HEK293 (cell line): ENCODE measurements around the gene IFNA2.

ENCODE experiments used
- CTCF ChIA-PET: fragments of 350-600 bp; formaldehyde crosslinking; extraction: SDS; loops from one replicate; lab custom pipeline; 2021; ENCODE audit warnings: antibody characterized with exemption; lab: Yijun Ruan, JAX
- POLR2A ChIA-PET: fragments of 300-600 bp; formaldehyde crosslinking; extraction: SDS; loops from one replicate; lab custom pipeline; 2020; ENCODE audit warnings: antibody characterized with exemption, inconsistent platforms; lab: Yijun Ruan, JAX
- H3K27ac ChIP-seq: fragments of 200-500 bp; sonication (Bioruptor generic); 2 replicates; pipeline ENCODE4 v1.5.1; 2014; ENCODE audit warnings: low read depth, low read length, control low read depth, inconsistent platforms; ENCODE audit errors: extremely low read depth
- H3K36me3 ChIP-seq, 2 experiments: fragments of 200-500 bp in 1 of 2; sonication (Bioruptor generic) in 1 of 2; 1 replicate in 1 of 2; 2 replicates in 1 of 2; pipeline ENCODE4 v1.5.1; 2014 to 2017; ENCODE audit warnings: inconsistent platforms in 2 of 2, low read length in 2 of 2; ENCODE audit not compliant: control insufficient read depth in 2 of 2, insufficient read depth in 1 of 2
- H3K4me1 ChIP-seq: fragments of 200-500 bp; sonication (Bioruptor generic); 2 replicates; pipeline ENCODE4 v1.5.1; 2014; ENCODE audit warnings: mild to moderate bottlenecking, low read length, inconsistent platforms; ENCODE audit not compliant: control insufficient read depth, insufficient read depth
- H3K4me3 ChIP-seq: 2 replicates; pipeline ENCODE4 v1.5.1; 2011; ENCODE audit warnings: low read depth, mild to moderate bottlenecking, control low read depth, low read length, moderate library complexity
- H3K9me3 ChIP-seq: fragments of 200-500 bp; sonication (Bioruptor generic); 2 replicates; pipeline ENCODE4 v1.5.1; 2014; ENCODE audit warnings: low read depth, low read length, inconsistent platforms; ENCODE audit not compliant: control insufficient read depth, insufficient read depth
- FEZF1 ChIP-seq: fragments of 450-650 bp; formaldehyde crosslinking; IDR thresholded peaks from 2 replicates; pipeline ENCODE4 v1.5.1; 2016; ENCODE audit warnings: missing biosample characterization, missing genetic modification characterization
- KLF10 ChIP-seq: fragments of 450-650 bp; IDR thresholded peaks from 2 replicates; pipeline ENCODE4 v1.5.1; 2018; ENCODE audit warnings: missing biosample characterization, mild to moderate bottlenecking, missing genetic modification characterization
- KLF9 ChIP-seq: fragments of 450-650 bp; formaldehyde crosslinking; IDR thresholded peaks from 2 replicates; pipeline ENCODE4 v1.5.1; 2016; ENCODE audit warnings: missing biosample characterization, missing genetic modification characterization, low read depth
- PRDM1 ChIP-seq: fragments of 450-650 bp; formaldehyde crosslinking; IDR thresholded peaks from 2 replicates; pipeline ENCODE4; 2016; ENCODE audit warnings: missing biosample characterization, missing genetic modification characterization
- RBAK ChIP-seq: fragments of 450-650 bp; formaldehyde crosslinking; IDR thresholded peaks from 2 replicates; pipeline ENCODE4 v1.5.1; 2016; ENCODE audit warnings: missing biosample characterization, missing genetic modification characterization
- SCRT2 ChIP-seq: fragments of 450-650 bp; formaldehyde crosslinking; IDR thresholded peaks from 2 replicates; pipeline ENCODE4 v1.5.1; 2016; ENCODE audit warnings: missing biosample characterization, missing genetic modification characterization
- SETDB1 ChIP-seq: IDR thresholded peaks from one replicate; pipeline ENCODE4 v1.6.1; 2017; ENCODE audit warnings: mild to moderate bottlenecking, low read length, moderate library complexity, mixed read lengths; ENCODE audit not compliant: insufficient read length
- SP7 ChIP-seq: fragments of 450-650 bp; formaldehyde crosslinking; IDR thresholded peaks from 2 replicates; pipeline ENCODE4 v1.5.1; 2016; ENCODE audit warnings: missing biosample characterization, missing genetic modification characterization
- ZBTB44 ChIP-seq: fragments of 450-650 bp; IDR thresholded peaks from 2 replicates; pipeline ENCODE4 v1.5.1; 2018; ENCODE audit warnings: missing biosample characterization, mild to moderate bottlenecking, missing genetic modification characterization
- ZBTB49 ChIP-seq: fragments of 450-650 bp; formaldehyde crosslinking; IDR thresholded peaks from 2 replicates; pipeline ENCODE4 v1.5.1; 2016; ENCODE audit warnings: missing biosample characterization, missing genetic modification characterization, low read depth
- ZBTB7A ChIP-seq: fragments of 450-650 bp; formaldehyde crosslinking; IDR thresholded peaks from 2 replicates; pipeline ENCODE4 v1.5.1; 2016; ENCODE audit warnings: low read depth, missing biosample characterization, missing genetic modification characterization
- ZNF114 ChIP-seq: fragments of 450-650 bp; formaldehyde crosslinking; IDR thresholded peaks from 2 replicates; pipeline ENCODE4 v1.5.0; 2017; ENCODE audit warnings: missing biosample characterization, missing genetic modification characterization
- ZNF155 ChIP-seq: fragments of 450-650 bp; formaldehyde crosslinking; IDR thresholded peaks from 2 replicates; pipeline ENCODE4 v1.5.1; 2016; ENCODE audit warnings: missing biosample characterization, missing genetic modification characterization
- ZNF211 ChIP-seq: fragments of 450-650 bp; formaldehyde crosslinking; IDR thresholded peaks from 2 replicates; pipeline ENCODE4 v1.5.1; 2016; ENCODE audit warnings: low read depth, missing biosample characterization, missing genetic modification characterization
- ZNF23 ChIP-seq: fragments of 450-650 bp; formaldehyde crosslinking; IDR thresholded peaks from 2 replicates; pipeline ENCODE4 v1.5.1; 2016; ENCODE audit warnings: missing biosample characterization, missing genetic modification characterization, borderline replicate concordance
- ZNF239 ChIP-seq: fragments of 450-650 bp; formaldehyde crosslinking; IDR thresholded peaks from 2 replicates; pipeline ENCODE4 v1.5.1; 2016; ENCODE audit warnings: missing biosample characterization, missing genetic modification characterization
- ZNF366 ChIP-seq: fragments of 450-650 bp; formaldehyde crosslinking; conservative IDR thresholded peaks from 2 replicates; pipeline ENCODE4 v1.5.1; 2016; ENCODE audit warnings: missing biosample characterization, missing genetic modification characterization
- ZNF404 ChIP-seq: fragments of 450-650 bp; formaldehyde crosslinking; IDR thresholded peaks from 2 replicates; pipeline ENCODE4 v1.5.1; 2017; ENCODE audit warnings: missing biosample characterization, missing genetic modification characterization
- ZNF426 ChIP-seq: fragments of 450-650 bp; formaldehyde crosslinking; IDR thresholded peaks from 2 replicates; pipeline ENCODE4 v1.5.1; 2017; ENCODE audit warnings: missing biosample characterization, missing genetic modification characterization, mild to moderate bottlenecking, inconsistent platforms, moderate library complexity
- ZNF449 ChIP-seq: fragments of 450-650 bp; formaldehyde crosslinking; IDR thresholded peaks from 2 replicates; pipeline ENCODE4 v1.5.1; 2017; ENCODE audit warnings: missing biosample characterization, mild to moderate bottlenecking, missing genetic modification characterization, moderate library complexity
- ZNF488 ChIP-seq: fragments of 450-650 bp; formaldehyde crosslinking; IDR thresholded peaks from 2 replicates; pipeline ENCODE4 v1.5.1; 2016; ENCODE audit warnings: missing biosample characterization, missing genetic modification characterization
- ZNF501 ChIP-seq: fragments of 450-650 bp; formaldehyde crosslinking; IDR thresholded peaks from 2 replicates; pipeline ENCODE4 v1.5.1; 2016; ENCODE audit warnings: missing biosample characterization, missing genetic modification characterization
- ZNF510 ChIP-seq: fragments of 450-650 bp; formaldehyde crosslinking; IDR thresholded peaks from 2 replicates; pipeline ENCODE4 v1.5.1; 2018; ENCODE audit warnings: mild to moderate bottlenecking, missing genetic modification characterization, missing biosample characterization; ENCODE audit not compliant: insufficient replicate concordance
- ZNF571 ChIP-seq: fragments of 450-650 bp; formaldehyde crosslinking; IDR thresholded peaks from 2 replicates; pipeline ENCODE4 v1.5.0; 2017; ENCODE audit warnings: missing biosample characterization, missing genetic modification characterization
- ZNF580 ChIP-seq: fragments of 450-650 bp; formaldehyde crosslinking; IDR thresholded peaks from 2 replicates; pipeline ENCODE4 v1.5.1; 2016; ENCODE audit warnings: missing biosample characterization, missing genetic modification characterization
- ZNF600 ChIP-seq: fragments of 450-650 bp; formaldehyde crosslinking; IDR thresholded peaks from 2 replicates; pipeline ENCODE4 v1.5.1; 2016; ENCODE audit warnings: missing biosample characterization, missing genetic modification characterization
- ZNF621 ChIP-seq: fragments of 450-650 bp; formaldehyde crosslinking; IDR thresholded peaks from 2 replicates; pipeline ENCODE4 v1.5.1; 2017; ENCODE audit warnings: missing biosample characterization, missing genetic modification characterization
- ZNF785 ChIP-seq: fragments of 450-650 bp; formaldehyde crosslinking; IDR thresholded peaks from 2 replicates; pipeline ENCODE4 v1.5.1; 2016; ENCODE audit warnings: missing biosample characterization, missing genetic modification characterization
- ZNF792 ChIP-seq: fragments of 450-650 bp; formaldehyde crosslinking; IDR thresholded peaks from 2 replicates; pipeline ENCODE4 v1.5.1; 2016; ENCODE audit warnings: missing biosample characterization, missing genetic modification characterization
- ZSCAN30 ChIP-seq: fragments of 450-650 bp; IDR thresholded peaks from 2 replicates; pipeline ENCODE4 v1.5.1; 2018; ENCODE audit warnings: missing biosample characterization, mild to moderate bottlenecking, missing genetic modification characterization, moderate library complexity

Gene IFNA2

GRCh38 chr9:21428235-21428634 lies 43.0 kb upstream of the IFNA2 start:
- Histone ChIP-seq H3K4me1 (no peaks in the 10 kb centered on the region), H3K36me3 (no peaks in the 10 kb centered on the region), H3K4me3 (no peak overlapping the region), H3K27ac (no peak overlapping the region), H3K9me3 (no peaks in the 10 kb centered on the region)
- TF ChIP-seq ZNF488 (tag by site-specific recombination) (no peak), ZNF510 (no peak), ZNF211 (tag by site-specific recombination) (no peak), ZNF239 (tag by site-specific recombination) (no peak), ZNF23 (tag by site-specific recombination) (no peak), ZNF580 (no peak), ZBTB49 (tag by site-specific recombination) (no peak), ZNF426 (tag by site-specific recombination) (no peak), ZBTB7A (tag by site-specific recombination) (no peak), ZSCAN30 (no peak), ZNF366 (tag by site-specific recombination) (no peak), ZBTB44 (tag by site-specific recombination) (no peak), RBAK (no peak), ZNF600 (no peak), ZNF155 (tag by site-specific recombination) (no peak)
- CTCF ChIA-PET, result interaction anchor here (0.7 to 1.7 kb wide), 2 partner anchors 32 to 143 kb away, joined by 3 to 6 read pairs; no protein-coding TSS in a partner anchor
- POLR2A ChIA-PET, result no interaction called here

GRCh38 chr9:21415493-21416267 lies 30.5 kb upstream of the IFNA2 start:
- Histone ChIP-seq H3K27ac (no peak overlapping the region), H3K36me3 (no peaks in the 10 kb centered on the region), H3K4me3 (no peak overlapping the region), H3K4me1 (no peaks in the 10 kb centered on the region), H3K9me3 (no peaks in the 10 kb centered on the region)
- ChIA-PET POLR2A (no interaction called here), CTCF (interaction anchor here (0.7 to 2.0 kb wide), 3 partner anchors 10 to 19 kb away, joined by 3 to 8 read pairs (median 3); no protein-coding TSS in a partner anchor)
- TF ChIP-seq ZNF580 (no peak), KLF10 (tag by site-specific recombination) (no peak), ZNF785 (tag by site-specific recombination) (no peak), KLF9 (tag by site-specific recombination) (no peak), ZNF404 (tag by site-specific recombination) (no peak), ZNF571 (tag by site-specific recombination) (no peak), FEZF1 (tag by site-specific recombination) (no peak), SETDB1 (no peak), PRDM1 (tag by site-specific recombination) (no peak), ZNF792 (no peak), ZNF449 (tag by site-specific recombination) (no peak), ZNF501 (tag by site-specific recombination) (no peak), SP7 (tag by site-specific recombination) (no peak), ZNF621 (tag by site-specific recombination) (no peak), ZNF114 (tag by site-specific recombination) (no peak), ZNF510 (no peak), ZNF155 (tag by site-specific recombination) (no peak), SCRT2 (tag by site-specific recombination) (no peak)
